Activated naive CD8-positive, alpha-beta T cell (primary cell): Measurements from ENCODE around the gene RNF144A.
"Not testable (repeated sequence)": the region's sequence is repeated elsewhere in the genome, so short reads cannot be mapped to it uniquely, and the experiment has no call there.

ENCODE experiments used
- H3K27ac Mint-ChIP-seq: one replicate; pipeline ENCODE4 v1.8.0; 2021; ENCODE audit warnings: mixed read lengths
- H3K27me3 Mint-ChIP-seq: one replicate; pipeline ENCODE4 v1.8.0; 2021; ENCODE audit warnings: mixed read lengths
- H3K36me3 Mint-ChIP-seq: one replicate; pipeline ENCODE4 v1.8.0; 2021; ENCODE audit warnings: mixed read lengths
- H3K4me1 Mint-ChIP-seq: one replicate; pipeline ENCODE4 v1.8.0; 2021; ENCODE audit warnings: low read depth, mixed read lengths
- H3K4me3 Mint-ChIP-seq: one replicate; pipeline ENCODE4 v1.8.0; 2021; ENCODE audit warnings: mild to moderate bottlenecking, mixed read lengths
- H3K9me3 Mint-ChIP-seq: one replicate; pipeline ENCODE4 v1.8.0; 2021; ENCODE audit warnings: low read depth, mixed read lengths

RNF144A gene

GRCh38 chr2:6888724-6889123 is 28.5 kb upstream of the RNF144A start:
- peaks cover 2% of the 10 kb centered on the region for H3K4me1 Mint-ChIP-seq
- no peak overlapping the region for H3K4me3 Mint-ChIP-seq
- no peaks in the 10 kb centered on the region for H3K9me3 Mint-ChIP-seq
- H3K27me3 Mint-ChIP-seq = no peaks in the 10 kb centered on the region
- H3K27ac Mint-ChIP-seq = no peak overlapping the region
- peaks cover 15% of the 10 kb centered on the region for H3K36me3 Mint-ChIP-seq

DNA sequence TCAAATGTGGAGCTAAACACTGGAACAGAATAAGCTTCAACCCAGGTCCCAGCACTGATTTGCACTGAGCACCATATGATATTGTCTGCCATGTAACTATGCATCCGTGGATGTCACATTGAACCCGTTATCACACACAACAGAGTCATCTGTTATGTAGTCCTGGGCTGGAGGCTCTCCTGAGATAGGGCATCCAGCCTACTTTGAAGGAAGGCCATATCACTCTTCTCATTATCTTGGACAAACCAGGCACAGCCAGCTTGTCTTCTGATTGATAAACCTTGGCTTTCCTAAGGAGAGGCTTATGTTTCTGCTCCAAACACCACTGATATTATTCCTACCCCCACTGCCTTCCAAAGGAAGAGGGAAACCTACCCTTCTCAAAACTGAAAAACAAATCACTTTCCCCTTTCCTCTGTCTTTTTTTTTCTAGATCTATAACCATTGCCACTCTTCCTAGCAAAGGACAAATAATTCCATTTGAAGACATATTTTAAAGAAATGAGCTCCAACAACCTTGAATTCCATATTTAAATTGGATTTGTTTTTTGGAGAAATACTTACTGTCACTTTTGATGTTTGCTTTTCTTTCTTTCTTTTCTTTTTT is 23.2 kb upstream of the RNF144A start:
- H3K27ac Mint-ChIP-seq = no peak overlapping the region

GRCh38 chr2:6896930-6897759 is 20.1 kb upstream of the RNF144A start:
- Mint-ChIP-seq H3K27me3 (no peaks in the 10 kb centered on the region), H3K4me1 (peaks cover 17% of the 10 kb centered on the region), H3K36me3 (peaks cover 19% of the 10 kb centered on the region), H3K27ac (peak overlapping the region; percentile 68), H3K4me3 (no peak overlapping the region), H3K9me3 (peaks cover 9% of the 10 kb centered on the region)

More for the DNA sequence above, 23.2 kb upstream of the RNF144A start:
- no peaks in the 10 kb centered on the region for H3K27me3 Mint-ChIP-seq
- peaks cover 6% of the 10 kb centered on the region for H3K36me3 Mint-ChIP-seq
- H3K4me3 Mint-ChIP-seq = no peak overlapping the region
- peaks cover 13% of the 10 kb centered on the region for H3K4me1 Mint-ChIP-seq
- H3K9me3 Mint-ChIP-seq = no peaks in the 10 kb centered on the region

DNA sequence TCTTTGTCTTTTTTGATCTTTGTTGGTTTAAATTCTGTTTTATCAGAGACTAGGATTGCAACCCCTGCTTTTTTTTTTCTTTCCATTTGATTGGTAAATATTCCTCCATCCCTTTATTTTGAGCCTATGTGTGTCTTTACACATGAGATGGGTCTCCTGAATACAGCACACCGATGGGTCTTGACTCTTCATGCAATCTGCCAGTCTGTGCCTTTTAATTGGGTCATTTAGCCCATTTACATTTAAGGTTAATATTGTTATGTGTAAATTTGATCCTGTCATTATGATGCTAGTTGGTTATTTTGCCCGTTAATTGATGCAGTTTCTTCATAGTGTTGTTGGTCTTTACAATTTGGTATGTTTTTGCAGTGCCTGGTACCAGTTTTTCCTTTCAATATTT is 14.6 kb upstream of the RNF144A start:
- Mint-ChIP-seq H3K36me3 (peaks cover 43% of the 10 kb centered on the region), H3K9me3 (peaks cover 13% of the 10 kb centered on the region), H3K4me1 (peaks cover 34% of the 10 kb centered on the region)
- not testable (repeated sequence) for H3K4me3 Mint-ChIP-seq, H3K27me3 Mint-ChIP-seq, H3K27ac Mint-ChIP-seq

GRCh38 chr2:6905668-6906067 is 11.5 kb upstream of the RNF144A start:
- Mint-ChIP-seq H3K27me3 (no peaks in the 10 kb centered on the region), H3K27ac (peak overlapping the region; percentile 69), H3K9me3 (peaks cover 13% of the 10 kb centered on the region), H3K36me3 (peaks cover 53% of the 10 kb centered on the region), H3K4me1 (peaks cover 59% of the 10 kb centered on the region), H3K4me3 (no peak overlapping the region)

- Mint-ChIP-seq H3K36me3 (peaks cover 48% of the 10 kb centered on the region), H3K4me1 (peaks cover 64% of the 10 kb centered on the region), H3K4me3 (peak overlapping the region; percentile 57), H3K27me3 (no peaks in the 10 kb centered on the region), H3K27ac (peak overlapping the region; percentile 98), H3K9me3 (peaks cover 13% of the 10 kb centered on the region)
Observed at GRCh38 chr2:6906165-6906741, 11.0 kb upstream of the RNF144A start.

DNA sequence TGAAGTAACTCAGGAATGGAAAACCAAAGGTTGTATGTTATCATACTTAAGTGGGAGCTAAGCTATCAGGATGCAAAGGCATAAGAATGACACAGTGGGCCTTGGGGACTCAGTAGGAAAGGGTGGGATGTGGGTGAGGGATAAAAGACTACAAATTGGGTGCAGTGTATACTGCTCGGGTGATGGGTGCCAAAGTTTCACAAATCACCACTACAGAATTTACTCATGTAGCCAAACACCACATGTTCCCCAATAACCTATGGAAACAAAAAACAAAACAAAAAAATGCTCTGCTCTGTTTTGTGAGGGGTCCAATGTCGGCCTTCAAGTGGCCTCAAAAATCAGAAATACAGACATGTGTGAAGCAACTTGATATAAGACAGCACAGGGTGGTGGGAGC is 8.9 kb upstream of the RNF144A start:
- H3K36me3 Mint-ChIP-seq = peaks cover 32% of the 10 kb centered on the region
- H3K4me3 Mint-ChIP-seq = peak overlapping the region; percentile 84
- H3K4me1 Mint-ChIP-seq = peaks cover 85% of the 10 kb centered on the region
- no peaks in the 10 kb centered on the region for H3K9me3 Mint-ChIP-seq
- peak overlapping the region; percentile 98 for H3K27ac Mint-ChIP-seq
- no peaks in the 10 kb centered on the region for H3K27me3 Mint-ChIP-seq

- H3K27ac Mint-ChIP-seq = peak overlapping the region; percentile 98
- peak overlapping the region; percentile 84 for H3K4me3 Mint-ChIP-seq
- no peaks in the 10 kb centered on the region for H3K9me3 Mint-ChIP-seq
- H3K4me1 Mint-ChIP-seq = peaks cover 93% of the 10 kb centered on the region
- no peaks in the 10 kb centered on the region for H3K27me3 Mint-ChIP-seq
- peaks cover 28% of the 10 kb centered on the region for H3K36me3 Mint-ChIP-seq
Observed at GRCh38 chr2:6909431-6910385, 7.5 kb upstream of the RNF144A start.

- Mint-ChIP-seq H3K4me1 (peaks cover 98% of the 10 kb centered on the region), H3K36me3 (peaks cover 25% of the 10 kb centered on the region), H3K27ac (peak overlapping the region; percentile 98), H3K27me3 (no peaks in the 10 kb centered on the region), H3K4me3 (peak overlapping the region; percentile 72), H3K9me3 (no peaks in the 10 kb centered on the region)
Observed at GRCh38 chr2:6911721-6912120, 5.5 kb upstream of the RNF144A start.

- peak overlapping the region; percentile 98 for H3K27ac Mint-ChIP-seq
- H3K36me3 Mint-ChIP-seq = peaks cover 11% of the 10 kb centered on the region
- no peaks in the 10 kb centered on the region for H3K27me3 Mint-ChIP-seq
- H3K9me3 Mint-ChIP-seq = no peaks in the 10 kb centered on the region
- peaks cover 80% of the 10 kb centered on the region for H3K4me1 Mint-ChIP-seq
- peak overlapping the region; percentile 72 for H3K4me3 Mint-ChIP-seq
Observed at GRCh38 chr2:6913415-6914157, 3.6 kb upstream of the RNF144A start.

- Mint-ChIP-seq H3K36me3 (peaks cover 7% of the 10 kb centered on the region), H3K4me3 (peak overlapping the region; percentile 57)
Observed at GRCh38 chr2:6914828-6915227, 2.4 kb upstream of the RNF144A start.

GRCh38 chr2:6915399-6915798 is 1.8 kb upstream of the RNF144A start:
- Mint-ChIP-seq H3K27ac (peak overlapping the region; percentile 92), H3K36me3 (peaks cover 3% of the 10 kb centered on the region), H3K9me3 (no peaks in the 10 kb centered on the region), H3K4me1 (peaks cover 79% of the 10 kb centered on the region), H3K4me3 (no peak overlapping the region), H3K27me3 (no peaks in the 10 kb centered on the region)

More at GRCh38 chr2:6914828-6915227, 2.4 kb upstream of the RNF144A start:
- Mint-ChIP-seq H3K27ac (peak overlapping the region; percentile 92), H3K27me3 (no peaks in the 10 kb centered on the region), H3K4me1 (peaks cover 79% of the 10 kb centered on the region), H3K9me3 (no peaks in the 10 kb centered on the region)

DNA sequence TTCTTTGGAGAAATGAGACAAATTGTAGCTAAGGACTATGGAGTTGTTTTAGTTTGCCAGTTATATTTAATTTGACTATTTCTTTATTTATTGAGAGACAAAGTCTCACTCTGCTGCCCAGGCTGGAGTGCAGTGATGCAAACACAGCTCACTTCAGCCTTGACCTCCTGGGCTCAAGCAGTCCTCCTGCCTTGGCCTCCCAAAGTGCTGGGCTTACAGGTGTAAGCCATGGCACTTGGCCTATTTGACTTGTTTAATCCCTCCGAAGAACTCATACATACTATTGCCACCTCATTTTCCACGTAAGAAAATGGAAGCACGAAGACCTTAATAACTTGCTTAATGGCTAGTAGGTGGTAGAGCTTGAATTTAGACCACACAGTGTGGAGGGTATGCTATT is 988 bp upstream of the RNF144A start:
- Mint-ChIP-seq H3K9me3 (no peaks in the 10 kb centered on the region), H3K4me1 (peaks cover 79% of the 10 kb centered on the region), H3K4me3 (peak overlapping the region; percentile 76), H3K36me3 (peaks cover 3% of the 10 kb centered on the region), H3K27ac (peak overlapping the region; percentile 75), H3K27me3 (no peaks in the 10 kb centered on the region)

DNA sequence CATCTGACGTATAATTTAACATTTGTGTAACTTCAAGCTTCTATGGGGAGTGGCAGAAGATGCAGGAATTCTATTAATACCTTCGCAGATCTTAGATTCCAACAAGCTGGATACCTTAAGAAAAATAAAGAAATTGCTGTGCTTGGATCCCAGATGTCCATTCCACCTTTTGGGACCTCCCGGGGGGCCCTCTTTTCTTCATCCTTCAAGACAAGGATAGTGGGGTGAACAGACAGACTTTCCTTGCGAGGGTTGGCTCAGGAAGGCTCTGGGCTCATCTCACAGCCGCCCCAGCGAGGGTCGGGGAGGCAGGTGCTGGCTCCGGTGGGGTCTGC is 509 bp upstream of the RNF144A start:
- Mint-ChIP-seq H3K27me3 (no peaks in the 10 kb centered on the region), H3K36me3 (peaks cover 3% of the 10 kb centered on the region), H3K4me1 (peaks cover 79% of the 10 kb centered on the region), H3K27ac (peak overlapping the region; percentile 75), H3K4me3 (peak overlapping the region; percentile 76), H3K9me3 (no peaks in the 10 kb centered on the region)
